K562 (cell line): ENCODE results near the gene CBX3. TPM values are rescaled to one million over a fixed set of nuclear protein-coding genes. Genes with fewer than 3 reads are reported as not detected.
A peak's percentile ranks its signal among the peaks of the same experiment; 100 is the strongest.

ENCODE experiments used
- CBFA2T3 ChIP-seq: fragments of 450-650 bp; IDR thresholded peaks from 2 replicates; pipeline ENCODE4 v1.6.1; 2017
- CTBP1 ChIP-seq: fragments of 450-650 bp; IDR thresholded peaks from 2 replicates; pipeline ENCODE4 v1.6.1; 2016; ENCODE audit warnings: borderline replicate concordance
- E2F3 ChIP-seq: fragments of 250-450 bp; sonication (Bioruptor Pico); IDR thresholded peaks from 2 replicates; pipeline ENCODE4 v1.4.0; 2020; ENCODE audit warnings: mild to moderate bottlenecking
- GTF2E2 ChIP-seq: fragments of 200-800 bp; sonication (Bioruptor generic); IDR thresholded peaks from 2 replicates; pipeline ENCODE4 v1.6.1; 2016; ENCODE audit warnings: missing genetic modification characterization, missing compliant biosample characterization
- HDAC3 ChIP-seq: fragments of 450-650 bp; IDR thresholded peaks from 2 replicates; pipeline ENCODE4 v1.6.1; 2018; ENCODE audit warnings: borderline replicate concordance, mild to moderate bottlenecking, moderate library complexity; ENCODE audit not compliant: partially characterized antibody
- HNRNPUL1 ChIP-seq: fragments of 200-400 bp; formaldehyde crosslinking; IDR thresholded peaks from 2 replicates; pipeline ENCODE4 v1.6.1; 2017; ENCODE audit warnings: low read length
- IRF9 ChIP-seq: fragments of 450-650 bp; IDR thresholded peaks from 2 replicates; pipeline ENCODE4 v1.6.1; 2016; ENCODE audit warnings: missing biosample characterization, missing genetic modification characterization
- MTA1 ChIP-seq: fragments of 450-650 bp; IDR thresholded peaks from 2 replicates; pipeline ENCODE4 v1.6.1; 2017; ENCODE audit warnings: borderline replicate concordance
- PCBP2 ChIP-seq: fragments of 200-400 bp; formaldehyde crosslinking; IDR thresholded peaks from 2 replicates; pipeline ENCODE4 v1.6.1; 2018; ENCODE audit warnings: low read length, low read depth, mild to moderate bottlenecking, moderate library complexity; ENCODE audit not compliant: poor library complexity, severe bottlenecking
- PKNOX1 ChIP-seq: fragments of 450-650 bp; IDR thresholded peaks from 2 replicates; pipeline ENCODE4 v1.6.1; 2016
- PYGO2 ChIP-seq: fragments of 450-650 bp; IDR thresholded peaks from 2 replicates; pipeline ENCODE4 v1.6.1; 2016; ENCODE audit warnings: mild to moderate bottlenecking, missing genetic modification characterization, moderate library complexity, missing compliant biosample characterization
- RAD21 ChIP-seq, 2 experiments: fragments of 250-450 bp in 1 of 2; fragments of 450-650 bp in 1 of 2; sonication (Bioruptor Pico) in 1 of 2; formaldehyde crosslinking in 1 of 2; IDR thresholded peaks in 1 of 2; conservative IDR thresholded peaks in 1 of 2; 2 replicates each; pipeline versions ENCODE4 v1.4.0 to v1.8.0; 2020 to 2022; ENCODE audit warnings: mild to moderate bottlenecking in 2 of 2, moderate library complexity in 1 of 2
- RFX5 ChIP-seq: IDR thresholded peaks from 2 replicates; pipeline ENCODE4 v1.6.1; 2011; ENCODE audit warnings: low read depth, mild to moderate bottlenecking, improper control_type of control experiment, low read length
- SAFB ChIP-seq: fragments of 200-400 bp; formaldehyde crosslinking; IDR thresholded peaks from 2 replicates; pipeline ENCODE4 v1.6.1; 2017; ENCODE audit warnings: low read depth, low read length, borderline replicate concordance
- SFPQ ChIP-seq: fragments of 200-400 bp; formaldehyde crosslinking; IDR thresholded peaks from 2 replicates; pipeline ENCODE4 v1.6.1; 2017; ENCODE audit warnings: mild to moderate bottlenecking, low read depth, low read length, moderate library complexity
- SMAD3 ChIP-seq: fragments of 450-650 bp; formaldehyde crosslinking; conservative IDR thresholded peaks from 2 replicates; pipeline ENCODE4 v1.4.0; 2020; ENCODE audit warnings: mild to moderate bottlenecking
- SOX6 ChIP-seq: fragments of 450-650 bp; IDR thresholded peaks from 2 replicates; pipeline ENCODE4 v1.6.1; 2014; ENCODE audit warnings: mild to moderate bottlenecking
- ZNF174 ChIP-seq: fragments of 250-450 bp; sonication (Bioruptor Pico); IDR thresholded peaks from 2 replicates; pipeline ENCODE4 v1.4.0; 2020; ENCODE audit warnings: mild to moderate bottlenecking
- ZNF184 ChIP-seq: sonication (generic); formaldehyde crosslinking; IDR thresholded peaks from 2 replicates; pipeline ENCODE4 v1.5.0; 2020; ENCODE audit warnings: missing genetic modification reagents
- ZNF239 ChIP-seq: fragments of 250-450 bp; sonication (Bioruptor Pico); IDR thresholded peaks from 2 replicates; pipeline ENCODE4 v1.4.0; 2020; ENCODE audit warnings: mild to moderate bottlenecking
- ZNF280B ChIP-seq: fragments of 250-450 bp; sonication (Bioruptor Pico); IDR thresholded peaks from 2 replicates; pipeline ENCODE4 v1.5.1; 2021; ENCODE audit warnings: mild to moderate bottlenecking
- ZNF436 ChIP-seq: fragments of 250-450, 450-650 bp; sonication (Bioruptor Pico); formaldehyde crosslinking; IDR thresholded peaks from 2 replicates; pipeline ENCODE4 v1.7.0; 2020; ENCODE audit warnings: mild to moderate bottlenecking
- ZNF511 ChIP-seq: sonication (generic); formaldehyde crosslinking; IDR thresholded peaks from 2 replicates; pipeline ENCODE4 v1.8.0; 2022; ENCODE audit warnings: mild to moderate bottlenecking, missing genetic modification reagents
- polyA plus RNA-seq, 8 experiments: library from polyadenylated mRNA; depleted of rRNA in 4 of 8; stranded (reverse) in 5 of 8; unstranded in 3 of 8; fragments of >200 nt; fragmentation: Nextera tagmentation in 2 of 8; fragmentation: Illumina TruSeq in 1 of 8; extraction: Ambion mirVana in 2 of 8; extraction: Trizol in 1 of 8; gene quantifications; 2 replicates each; pipeline versions ENCODE4 v1.2.1 to v1.2.3, GENCODE V29; 2011 to 2014; ENCODE audit warnings: inconsistent platforms in 1 of 8, missing spikeins in 1 of 8
- total RNA-seq, 7 experiments: library from RNA; depleted of rRNA in 6 of 7; stranded (reverse); fragments of >200 nt in 6 of 7; fragmentation: Illumina TruSeq in 2 of 7; extraction: Trizol in 2 of 7; gene quantifications; 2 replicates each; pipeline versions ENCODE4 v1.2.1 to v1.2.3, GENCODE V29; 2011 to 2021; ENCODE audit warnings: low replicate concordance in 1 of 7

The CBX3 gene
- total and polyA plus RNA-seq, 9 of the 15 experiments (the other 6 are each of a cell fraction or from before 2014, with no cell fraction given), result 198 to 413 (median 328) TPM

GRCh38 chr7:26151953-26152781, 49.4 kb upstream of the CBX3 start, which contains the start of gene NFE2L3 (continued):
- TF ChIP-seq GTF2E2 (tag), result 0 out of 2 replicates have a peak, but pooled peaks have one; percentile 5
- TF ChIP-seq ZNF184 (CRISPR knock-in tag), result no peak
- TF ChIP-seq PYGO2 (tag), result no peak
- TF ChIP-seq CTBP1, result peak; percentile 83; the same call in 1 of the 2 replicates
- peak; percentile 9; the same call in 1 of the 2 replicates for TF ChIP-seq E2F3
- no peak for TF ChIP-seq HNRNPUL1
- TF ChIP-seq SFPQ, result no peak
- no peak for TF ChIP-seq MTA1
- TF ChIP-seq SAFB, result no peak
- TF ChIP-seq ZNF174 (CRISPR knock-in tag), result no peak
- TF ChIP-seq ZNF239 (CRISPR knock-in tag), result peak; percentile 54; the same call in 1 of the 2 replicates
- TF ChIP-seq IRF9 (tag), result 0 out of 2 replicates have a peak, but pooled peaks have one; percentile 7
- no peak for TF ChIP-seq HDAC3
- TF ChIP-seq SOX6, result peak; percentile 40; the same call in 1 of the 2 replicates
- no peak; the same call in 1 of the 2 replicates for TF ChIP-seq SMAD3 (CRISPR knock-in tag)
- no peak for TF ChIP-seq RFX5
- TF ChIP-seq ZNF280B (CRISPR knock-in tag), result no peak
- TF ChIP-seq PCBP2, result no peak
- no peak for TF ChIP-seq ZNF511 (CRISPR knock-in tag)
- no peak for TF ChIP-seq ZNF436 (CRISPR knock-in tag)
- TF ChIP-seq RAD21 (CRISPR knock-in tag; conservative IDR thresholded peaks at IDR 0.05 in 1 of 2, IDR thresholded peaks at IDR 0.05 in 1 of 2), result no peak
- no peak for TF ChIP-seq PKNOX1
- TF ChIP-seq CBFA2T3, result no peak
